Stimulated activated CD4-positive, alpha-beta T cell treated with anti-CD3 and anti-CD28 coated beads, Interleukin-1b, Interleukin-23, amount 100 ng/mL, for 48 hours (primary cell): ENCODE results near the gene KCNAB1.
"Not testable (repeated sequence)": the region's sequence is repeated elsewhere in the genome, so short reads cannot be mapped to it uniquely, and the experiment has no call there.

Experiments used
- DNase-seq: peaks from one replicate; pipeline ENCODE4 v3.0.0-alpha.2; 2020

Gene KCNAB1

GRCh38 chr3:156120528-156121251 lies at the start of gene KCNAB1:
Gene KCNAB1 (plus strand): TSS chr3:156120578.
- no peak for DNase-seq

- no peak for DNase-seq
These were observed 49.3 kb upstream of the KCNAB1 start for GRCh38 chr3:156071031-156071430.

GRCh38 chr3:156072950-156073657 lies 47.3 kb upstream of the KCNAB1 start:
- not testable (repeated sequence) for DNase-seq

GRCh38 chr3:156090126-156090525 lies 30.3 kb upstream of the KCNAB1 start:
- no peak for DNase-seq

GRCh38 chr3:156093964-156094363 lies 26.4 kb upstream of the KCNAB1 start:
- no peak for DNase-seq

- DNase-seq, result no peak
These were observed 26.0 kb upstream of the KCNAB1 start for GRCh38 chr3:156094391-156094790.

- not testable (repeated sequence) for DNase-seq
These were observed 24.7 kb upstream of the KCNAB1 start for GRCh38 chr3:156095652-156096051.

- DNase-seq, result no peak
These were observed 21.8 kb upstream of the KCNAB1 start for GRCh38 chr3:156098437-156099035.

GRCh38 chr3:156099348-156099747 lies 21.0 kb upstream of the KCNAB1 start:
- DNase-seq, result not testable (repeated sequence)

- not testable (repeated sequence) for DNase-seq
These were observed 20.4 kb upstream of the KCNAB1 start for GRCh38 chr3:156099984-156100383.

GRCh38 chr3:156102267-156102931 lies 18.0 kb upstream of the KCNAB1 start:
- no peak for DNase-seq

GRCh38 chr3:156106721-156107373 lies 13.5 kb upstream of the KCNAB1 start:
- DNase-seq, result no peak

- no peak for DNase-seq
These were observed 12.9 kb upstream of the KCNAB1 start for GRCh38 chr3:156107504-156107903.

- DNase-seq, result no peak
These were observed 11.8 kb upstream of the KCNAB1 start for GRCh38 chr3:156108616-156109015.

GRCh38 chr3:156109989-156110388 lies 10.4 kb upstream of the KCNAB1 start:
- no peak for DNase-seq

GRCh38 chr3:156126467-156126866 lies 6.1 kb downstream of the KCNAB1 start:
- no peak for DNase-seq

- DNase-seq, result no peak
These were observed 10.9 kb downstream of the KCNAB1 start for GRCh38 chr3:156131241-156131640.

- no peak for DNase-seq
These were observed 11.4 kb downstream of the KCNAB1 start for GRCh38 chr3:156131799-156132198.

GRCh38 chr3:156132313-156132712 lies 11.9 kb downstream of the KCNAB1 start:
- DNase-seq, result no peak

- no peak for DNase-seq
These were observed 12.7 kb downstream of the KCNAB1 start for GRCh38 chr3:156133076-156133475.

GRCh38 chr3:156135921-156136638 lies 15.7 kb downstream of the KCNAB1 start:
- no peak for DNase-seq

- not testable (repeated sequence) for DNase-seq
These were observed 17.0 kb downstream of the KCNAB1 start for GRCh38 chr3:156137397-156137796.
